NT2/D1 (cell line): Measurements from ENCODE around the gene PRKD2.

Source experiments
- YY1 ChIP-seq: IDR thresholded peaks from 2 replicates; pipeline ENCODE4 v1.6.1; 2011; ENCODE audit not compliant: insufficient read length, insufficient read depth
- ZNF274 ChIP-seq: IDR thresholded peaks from 2 replicates; pipeline ENCODE4 v1.6.1; 2011; ENCODE audit warnings: mild to moderate bottlenecking, low read depth, low read length

DNA sequence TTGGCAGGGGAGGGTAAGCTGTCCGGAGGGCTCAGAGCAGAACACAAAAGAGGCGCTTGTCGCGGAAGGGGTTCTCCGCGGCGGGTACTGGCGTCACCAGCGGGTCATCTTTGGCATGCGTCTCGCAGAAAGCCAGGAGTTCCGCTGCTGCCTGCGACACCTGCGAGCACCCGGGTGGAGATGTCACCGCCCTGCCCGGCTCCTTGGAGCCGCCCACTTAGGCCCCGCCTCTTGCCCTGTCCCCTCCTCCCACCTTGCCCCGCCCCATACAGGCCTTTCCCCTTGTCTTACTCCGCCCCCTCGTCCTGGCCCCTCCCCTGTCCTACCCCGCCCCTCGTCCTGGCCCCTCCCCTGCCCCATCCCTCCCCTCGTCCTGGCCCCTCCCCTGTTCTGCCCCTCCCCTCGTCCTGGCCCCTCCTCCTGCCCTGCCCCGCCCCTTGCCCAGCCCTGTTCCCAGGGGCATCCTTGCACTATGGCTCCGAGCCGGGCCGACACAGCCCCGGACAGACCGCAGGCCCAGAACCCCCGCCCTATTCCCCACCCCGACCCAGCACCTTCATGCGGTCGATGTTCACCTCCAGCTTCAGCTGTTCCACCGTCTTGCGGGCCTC, 82.8 kb downstream of the PRKD2 start:
- TF ChIP-seq YY1 (no peak), ZNF274 (no peak)
